GM10266 (cell line): ENCODE data around the gene KMT2C.
"Not testable (repeated sequence)": the region's sequence is repeated elsewhere in the genome, so short reads cannot be mapped to it uniquely, and the experiment has no call there.

Experiments used
- DNase-seq: peaks from one replicate; pipeline ENCODE4 v3.0.0; 2012; ENCODE audit errors: extremely low spot score
- TF ChIP-seq, protein P1 (sequence below): IDR thresholded peaks from 2 replicates; pipeline ENCODE4 v1.5.1; 2012; ENCODE audit warnings: mild to moderate bottlenecking, low read depth; ENCODE audit not compliant: control insufficient read depth, insufficient read depth; ENCODE audit errors: missing control alignments

The KMT2C gene

DNA sequence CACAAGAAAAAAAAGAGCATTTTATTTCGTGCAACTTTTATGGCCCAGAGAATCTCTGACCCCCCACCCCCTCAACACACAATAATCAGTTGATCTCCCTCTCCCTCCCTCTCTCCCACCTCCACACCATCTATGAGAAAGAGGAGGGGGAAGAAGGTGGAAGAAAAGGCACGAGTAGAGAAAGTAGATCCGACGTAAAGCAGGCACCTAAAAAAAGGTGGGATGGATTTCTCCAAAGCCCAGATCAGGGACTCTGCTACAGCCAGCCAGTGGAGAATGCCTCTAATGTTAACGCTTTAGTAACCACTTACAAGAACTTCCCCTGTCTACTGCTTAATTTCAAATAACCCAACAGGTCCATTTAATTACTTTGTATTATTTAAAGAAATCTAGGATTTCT is 24.4 kb downstream of the KMT2C start:
- DNase-seq = no peak
- TF ChIP-seq, protein P1, sequence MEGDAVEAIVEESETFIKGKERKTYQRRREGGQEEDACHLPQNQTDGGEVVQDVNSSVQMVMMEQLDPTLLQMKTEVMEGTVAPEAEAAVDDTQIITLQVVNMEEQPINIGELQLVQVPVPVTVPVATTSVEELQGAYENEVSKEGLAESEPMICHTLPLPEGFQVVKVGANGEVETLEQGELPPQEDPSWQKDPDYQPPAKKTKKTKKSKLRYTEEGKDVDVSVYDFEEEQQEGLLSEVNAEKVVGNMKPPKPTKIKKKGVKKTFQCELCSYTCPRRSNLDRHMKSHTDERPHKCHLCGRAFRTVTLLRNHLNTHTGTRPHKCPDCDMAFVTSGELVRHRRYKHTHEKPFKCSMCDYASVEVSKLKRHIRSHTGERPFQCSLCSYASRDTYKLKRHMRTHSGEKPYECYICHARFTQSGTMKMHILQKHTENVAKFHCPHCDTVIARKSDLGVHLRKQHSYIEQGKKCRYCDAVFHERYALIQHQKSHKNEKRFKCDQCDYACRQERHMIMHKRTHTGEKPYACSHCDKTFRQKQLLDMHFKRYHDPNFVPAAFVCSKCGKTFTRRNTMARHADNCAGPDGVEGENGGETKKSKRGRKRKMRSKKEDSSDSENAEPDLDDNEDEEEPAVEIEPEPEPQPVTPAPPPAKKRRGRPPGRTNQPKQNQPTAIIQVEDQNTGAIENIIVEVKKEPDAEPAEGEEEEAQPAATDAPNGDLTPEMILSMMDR = no peak

DNA sequence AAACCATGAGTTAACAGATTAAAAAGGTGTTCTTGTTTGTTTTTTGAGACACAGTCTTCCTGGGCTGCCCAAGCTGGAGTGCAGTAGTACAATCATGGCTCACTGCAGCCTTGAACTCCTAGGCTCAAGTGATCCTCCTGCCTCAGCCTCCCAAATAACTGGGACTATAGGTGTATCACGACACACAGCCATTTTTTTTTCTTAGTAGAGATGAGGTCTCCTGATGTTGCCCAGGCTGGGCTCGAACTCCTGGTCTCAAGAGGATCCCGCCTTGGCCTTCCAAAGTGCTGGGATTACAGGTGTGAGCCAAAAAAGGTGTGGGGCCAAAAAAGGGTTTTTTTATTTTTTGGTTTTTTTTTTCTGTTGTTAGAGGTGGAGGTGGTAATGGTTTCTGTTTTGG is 29.3 kb downstream of the KMT2C start:
- TF ChIP-seq, protein P1 = no peak
- DNase-seq = no peak

DNA sequence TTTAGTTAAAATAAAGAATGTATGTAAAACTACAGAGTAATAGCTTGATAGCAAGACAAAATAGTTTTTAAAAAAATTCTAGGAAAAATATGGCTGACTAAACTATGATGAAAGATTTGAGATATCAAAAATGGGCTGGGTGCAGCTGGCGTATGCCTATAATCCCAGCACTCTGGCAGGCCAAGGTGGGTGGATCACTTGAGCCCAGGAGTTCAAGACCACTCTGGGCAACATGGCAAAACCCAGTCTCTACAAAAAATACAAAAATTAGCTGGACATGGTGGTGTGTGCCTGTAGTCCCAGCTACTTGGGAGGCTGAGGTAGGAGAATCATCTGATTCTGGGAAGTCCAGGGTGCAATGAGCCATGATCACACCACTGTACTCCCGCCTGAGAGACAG is 29.8 kb downstream of the KMT2C start:
- DNase-seq = not testable (repeated sequence)

DNA sequence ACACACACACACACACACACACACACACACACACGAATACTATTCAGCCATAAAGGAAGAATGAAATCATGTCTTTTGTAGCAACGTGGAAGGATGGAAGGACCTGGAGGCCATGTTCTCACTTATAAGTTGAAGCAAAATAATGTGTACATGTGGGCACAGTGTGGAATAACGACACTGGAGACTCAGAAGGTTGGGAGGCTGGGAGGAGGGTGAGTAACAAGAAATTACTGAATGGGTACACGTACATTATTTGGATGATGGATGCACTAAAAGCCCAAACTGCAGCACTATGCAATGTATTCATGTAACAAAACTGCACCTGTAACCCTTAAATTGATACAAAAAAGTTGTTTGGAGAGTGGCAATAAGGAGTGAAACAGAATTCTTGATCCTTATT is 32.1 kb downstream of the KMT2C start:
- TF ChIP-seq, protein P1 = no peak

DNA sequence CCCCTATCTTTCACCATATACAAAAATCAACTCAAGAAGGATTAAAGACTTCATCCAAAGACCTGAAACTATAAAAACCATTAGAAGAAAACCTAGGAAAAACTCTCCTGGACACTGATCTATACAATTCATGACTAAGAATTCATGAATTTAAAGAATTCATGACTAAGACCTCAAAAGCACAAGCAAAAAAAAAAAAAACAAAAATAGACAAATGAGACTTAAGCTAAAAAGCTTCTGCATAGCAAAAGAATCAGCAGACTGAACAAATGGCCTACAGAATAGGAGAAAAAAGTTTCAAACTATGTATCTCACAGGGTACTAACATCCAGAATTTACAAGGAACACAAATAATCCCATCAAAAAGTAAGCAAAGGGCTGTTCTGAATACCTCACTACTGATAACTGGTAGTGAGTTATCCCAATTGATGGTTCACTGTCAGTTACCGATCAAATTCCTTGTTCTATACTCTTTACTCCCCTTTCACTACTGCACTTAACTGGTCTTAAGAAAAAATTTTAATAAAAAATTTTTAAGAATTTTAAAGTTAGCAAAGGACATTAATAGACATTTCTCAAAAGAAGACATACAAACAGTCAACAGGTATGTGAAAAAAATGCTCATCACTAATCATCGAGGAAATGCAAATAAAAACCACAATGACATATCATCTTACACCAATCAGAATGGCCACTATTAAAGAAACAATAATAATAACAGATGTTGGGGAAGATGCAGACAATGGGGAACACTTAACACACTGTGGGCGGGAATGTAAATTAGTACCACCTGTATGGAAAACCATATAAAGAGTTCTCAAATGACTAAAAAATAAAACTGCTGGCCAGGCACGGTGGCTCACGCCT is 33.2 kb downstream of the KMT2C start:
- no peak for DNase-seq
- TF ChIP-seq, protein P1 = no peak

More for the DNA sequence above, 32.1 kb downstream of the KMT2C start:
- DNase-seq = no peak

DNA sequence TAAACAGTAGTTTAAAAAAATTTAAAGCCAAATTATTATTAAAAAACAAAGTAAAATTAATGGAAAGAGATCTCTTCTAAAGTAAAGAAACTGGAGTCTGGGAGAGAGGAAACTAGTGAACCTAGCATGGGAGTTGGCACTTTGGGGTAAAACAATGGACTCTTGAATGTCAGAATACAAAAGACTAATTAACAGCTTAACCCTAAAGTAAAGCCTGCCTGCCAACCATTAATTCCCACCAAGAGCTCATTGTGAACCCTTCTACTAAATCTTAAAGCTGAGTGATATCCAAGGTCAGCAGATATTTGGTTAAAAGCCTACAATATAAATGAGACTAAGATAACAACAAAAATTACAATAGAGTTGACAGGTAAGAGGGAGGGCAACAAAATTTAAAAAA is 36.5 kb downstream of the KMT2C start:
- TF ChIP-seq, protein P1 = no peak
- DNase-seq = no peak

DNA sequence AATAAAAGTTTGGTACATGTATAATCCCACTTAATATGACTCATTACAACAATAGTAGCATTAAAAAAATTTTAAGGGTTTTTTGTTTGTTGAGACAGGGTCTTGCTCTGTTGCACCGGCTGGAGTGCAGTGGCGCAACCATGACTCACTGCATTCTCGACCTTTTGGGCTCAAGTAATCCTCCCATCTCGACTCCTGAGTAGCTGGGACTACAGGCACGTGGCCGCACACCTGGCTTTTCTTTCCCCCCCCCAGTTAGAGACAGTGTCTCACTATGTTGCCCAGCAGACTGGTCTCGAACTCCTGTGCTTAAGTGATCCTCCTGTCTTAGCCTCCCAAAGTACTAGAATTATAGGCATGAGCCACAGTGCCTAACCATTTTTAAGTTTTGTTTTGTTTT is 40.7 kb downstream of the KMT2C start:
- TF ChIP-seq, protein P1 = no peak
- DNase-seq = no peak

DNA sequence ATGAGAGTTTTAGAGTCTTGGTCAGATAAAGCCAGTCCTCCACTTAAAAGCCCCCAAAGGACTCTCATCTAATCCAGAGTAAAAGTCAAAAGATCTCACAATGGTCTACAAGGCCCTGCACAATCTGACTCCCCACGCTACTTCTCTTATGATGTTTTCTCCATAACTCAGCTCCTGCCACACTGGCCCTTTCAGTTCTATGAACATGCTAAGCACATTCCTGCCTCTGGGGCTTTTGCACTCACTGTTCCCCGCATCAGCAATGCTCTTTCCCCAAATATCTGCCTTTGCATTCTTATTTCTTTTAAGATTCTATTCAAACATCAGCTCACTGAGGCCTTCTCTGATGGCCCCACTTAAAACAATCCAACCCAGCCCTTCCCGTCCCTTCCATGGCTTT is 41.6 kb downstream of the KMT2C start:
- not testable (repeated sequence) for DNase-seq
